GM23338 (cell line): Measurements from ENCODE around the gene COTL1. TPM values are rescaled to one million over a fixed set of nuclear protein-coding genes. Genes with fewer than 3 reads are reported as not detected.

ENCODE experiments used
- ATAC-seq: fragments of 200-7000 bp; cut with Tn5 transposase; 3 replicates; pipeline ENCODE4 v1.9.1; 2020
- DNase-seq: peaks from one replicate; pipeline ENCODE4 v3.0.0-alpha.2; 2015; ENCODE audit warnings: low spot score
- H2AFZ ChIP-seq: fragments of 200-600 bp; sonication (generic); 2 replicates; pipeline ENCODE4 v1.8.0; 2016; ENCODE audit warnings: antibody characterized with exemption, mild to moderate bottlenecking, moderate library complexity
- H3F3A ChIP-seq: fragments of 200-600 bp; sonication (generic); replicated peaks from 2 replicates; pipeline ENCODE4 v1.8.0; 2017; ENCODE audit warnings: antibody characterized with exemption, mixed run types, low read depth
- H3K27ac ChIP-seq: fragments of 200-600 bp; sonication (generic); 2 replicates; pipeline ENCODE4 v1.6.1; 2016; ENCODE audit warnings: low read depth
- H3K27me3 ChIP-seq: fragments of 200-600 bp; sonication (generic); 2 replicates; pipeline ENCODE4 v1.8.0; 2016; ENCODE audit warnings: mild to moderate bottlenecking, mixed run types, moderate library complexity; ENCODE audit not compliant: insufficient read depth
- H3K36me3 ChIP-seq: fragments of 200-600 bp; sonication (generic); 2 replicates; pipeline ENCODE4 v1.8.0; 2016; ENCODE audit warnings: mild to moderate bottlenecking; ENCODE audit not compliant: insufficient read depth
- H3K4me1 ChIP-seq: fragments of 200-600 bp; sonication (generic); 2 replicates; pipeline ENCODE4 v1.8.0; 2016; ENCODE audit warnings: mild to moderate bottlenecking, moderate library complexity; ENCODE audit not compliant: insufficient read depth
- H3K4me2 ChIP-seq: fragments of 200-600 bp; sonication (generic); 2 replicates; pipeline ENCODE4 v1.7.1; 2017; ENCODE audit warnings: mixed run types
- H3K4me3 ChIP-seq: fragments of 200-600 bp; sonication (generic); 2 replicates; pipeline ENCODE4 v1.6.1; 2016; ENCODE audit warnings: mixed run types
- H3K79me2 ChIP-seq: fragments of 200-600 bp; sonication (generic); replicated peaks from 2 replicates; pipeline ENCODE4 v1.8.0; 2017; ENCODE audit warnings: mild to moderate bottlenecking; ENCODE audit not compliant: insufficient read depth
- H3K9me2 ChIP-seq: fragments of 200-600 bp; sonication (generic); 2 replicates; pipeline ENCODE4 v1.8.0; 2017; ENCODE audit not compliant: insufficient read depth
- H4K20me1 ChIP-seq: fragments of 200-600 bp; sonication (generic); replicated peaks from 2 replicates; pipeline ENCODE4 v1.8.0; 2017; ENCODE audit warnings: mild to moderate bottlenecking; ENCODE audit not compliant: insufficient read depth
- H3K27ac Mint-ChIP-seq: 2 replicates; pipeline ENCODE4 v1.8.0; 2020; ENCODE audit warnings: inconsistent platforms, mild to moderate bottlenecking, moderate library complexity, mixed read lengths
- H3K27me3 Mint-ChIP-seq: 3 replicates; pipeline ENCODE4 v1.8.0; 2022; ENCODE audit warnings: low read depth, mild to moderate bottlenecking, moderate library complexity, mixed read lengths, inconsistent platforms; ENCODE audit not compliant: insufficient read depth, poor library complexity
- H3K36me3 Mint-ChIP-seq: 3 replicates; pipeline ENCODE4 v1.8.0; 2021; ENCODE audit warnings: low read depth, mild to moderate bottlenecking, inconsistent platforms, moderate library complexity, mixed read lengths
- H3K4me1 Mint-ChIP-seq: 3 replicates; pipeline ENCODE4 v1.8.0; 2020; ENCODE audit warnings: mild to moderate bottlenecking, inconsistent platforms, mixed read lengths
- H3K4me3 Mint-ChIP-seq: 3 replicates; pipeline ENCODE4 v1.8.0; 2021; ENCODE audit warnings: moderate library complexity, mild to moderate bottlenecking, inconsistent platforms, mixed read lengths
- H3K9me3 Mint-ChIP-seq: 3 replicates; pipeline ENCODE4 v1.8.0; 2020; ENCODE audit warnings: moderate library complexity, mild to moderate bottlenecking, inconsistent platforms, mixed read lengths
- CREB1 ChIP-seq: fragments of 250-450 bp; sonication (Bioruptor Pico); IDR thresholded peaks from 2 replicates; pipeline ENCODE4 v1.5.0; 2020; ENCODE audit warnings: low read depth, mild to moderate bottlenecking, moderate library complexity
- CTCF ChIP-seq, 2 experiments: fragments of 200-600 bp in 1 of 2; sonication (generic) in 1 of 2; conservative IDR thresholded peaks; 2 replicates each; pipeline versions ENCODE4 v1.5.1 to v1.6.1; 2016 to 2017; ENCODE audit warnings: antibody characterized with exemption in 2 of 2, low read depth in 2 of 2, mild to moderate bottlenecking in 2 of 2, moderate library complexity in 1 of 2
- ETS1 ChIP-seq: IDR thresholded peaks from 2 replicates; pipeline ENCODE4 v1.6.1; 2016; ENCODE audit warnings: antibody characterized with exemption
- EZH2 ChIP-seq: fragments of 200-600 bp; sonication (generic); IDR thresholded peaks from one replicate; pipeline ENCODE4 v1.8.0; 2017; ENCODE audit warnings: antibody characterized with exemption, mild to moderate bottlenecking, low read depth; ENCODE audit not compliant: unreplicated experiment
- EZH2phosphoT487 ChIP-seq: fragments of 200-600 bp; sonication (generic); IDR thresholded peaks from one replicate; pipeline ENCODE4 v1.8.1; 2018; ENCODE audit warnings: antibody characterized with exemption; ENCODE audit not compliant: unreplicated experiment
- JUNB ChIP-seq: IDR thresholded peaks from one replicate; pipeline ENCODE4 v1.6.1; 2016; ENCODE audit warnings: antibody characterized with exemption; ENCODE audit not compliant: unreplicated experiment
- NANOG ChIP-seq: IDR thresholded peaks from 2 replicates; pipeline ENCODE4 v1.6.1; 2016; ENCODE audit warnings: antibody characterized with exemption, borderline replicate concordance
- POLR2AphosphoS5 ChIP-seq: IDR thresholded peaks from 2 replicates; pipeline ENCODE4 v1.6.1; 2016; ENCODE audit warnings: antibody characterized with exemption, low read depth
- REST ChIP-seq: IDR thresholded peaks from one replicate; pipeline ENCODE4 v1.6.1; 2018; ENCODE audit warnings: antibody characterized with exemption; ENCODE audit not compliant: unreplicated experiment
- STAT1 ChIP-seq: IDR thresholded peaks from one replicate; pipeline ENCODE4 v1.6.1; 2016; ENCODE audit warnings: antibody characterized with exemption; ENCODE audit not compliant: unreplicated experiment
- ZNF114 ChIP-seq: fragments of 250-450 bp; sonication (Bioruptor Pico); IDR thresholded peaks from 2 replicates; pipeline ENCODE4 v1.5.0; 2020; ENCODE audit warnings: mild to moderate bottlenecking, moderate library complexity
- ZNF331 ChIP-seq: fragments of 250-450 bp; sonication (Bioruptor Pico); IDR thresholded peaks from 2 replicates; pipeline ENCODE4 v1.5.0; 2020; ENCODE audit warnings: low read depth, mild to moderate bottlenecking, moderate library complexity
- ZNF462 ChIP-seq: fragments of 250-450 bp; sonication (Bioruptor Pico); IDR thresholded peaks from 2 replicates; pipeline ENCODE4 v1.5.0; 2020; ENCODE audit warnings: mild to moderate bottlenecking, moderate library complexity
- polyA plus RNA-seq: library from polyadenylated mRNA; unstranded; fragments of >200 nt; fragmentation: Nextera tagmentation; extraction: Ambion mirVana; gene quantifications from 2 replicates; pipeline ENCODE4 v1.2.1, GENCODE V29; 2016
- total RNA-seq: library from RNA; depleted of rRNA; stranded (reverse); fragments of >200 nt; shearing (Covaris generic); gene quantifications from 2 replicates; pipeline ENCODE4 v1.2.3, GENCODE V29; 2014

Gene COTL1
- total and polyA plus RNA-seq, 2 experiments from 2014 or later = 117 to 166 TPM

GRCh38 chr16:84654998-84655397 is 37.1 kb upstream of the COTL1 start:
- no peak overlapping the region for H3K27ac Mint-ChIP-seq

More at GRCh38 chr16:84654998-84655397, 37.1 kb upstream of the COTL1 start:
- no peak overlapping the region for H3K4me2 ChIP-seq
- H3K36me3 Mint-ChIP-seq = peaks cover 40% of the 10 kb centered on the region
- DNase-seq (no peak), ATAC-seq (no peak)
- H3K9me2 ChIP-seq = no peaks in the 10 kb centered on the region
- H3K4me3 ChIP-seq = no peak overlapping the region
- H3K9me3 Mint-ChIP-seq = no peaks in the 10 kb centered on the region
- TF ChIP-seq CTCF (conservative IDR thresholded peaks at IDR 0.05; ENCODE audit: low read depth in 2 of 2) (no peak), ETS1 (no peak), POLR2AphosphoS5 (no peak), ZNF331 (CRISPR knock-in tag) (no peak), ZNF462 (no peak), NANOG (no peak), REST (no peak), JUNB (no peak), CREB1 (CRISPR knock-in tag) (no peak), EZH2phosphoT487 (no peak), ZNF114 (CRISPR knock-in tag) (no peak), STAT1 (no peak), EZH2 (no peak)
- H3K79me2 ChIP-seq = no peaks in the 10 kb centered on the region
- no peaks in the 10 kb centered on the region; the same call in 2 of the 3 replicates for H3K4me1 Mint-ChIP-seq
- H3K4me1 ChIP-seq = no peaks in the 10 kb centered on the region
- H3K27me3 ChIP-seq = no peaks in the 10 kb centered on the region
- H3F3A ChIP-seq = no peaks in the 10 kb centered on the region
- H3K27ac ChIP-seq = no peak overlapping the region
- H3K27me3 Mint-ChIP-seq = peaks cover 9% of the 10 kb centered on the region
- no peak overlapping the region for H2AFZ ChIP-seq
- no peaks in the 10 kb centered on the region; the same call in 1 of the 2 replicates for H4K20me1 ChIP-seq
- H3K36me3 ChIP-seq = peaks cover 4% of the 10 kb centered on the region; the same call in 1 of the 2 replicates
- H3K4me3 Mint-ChIP-seq = no peak overlapping the region
